Measurements from ENCODE around the gene EDA.
"Not testable (repeated sequence)": the region's sequence is repeated elsewhere in the genome, so short reads cannot be mapped to it uniquely, and the experiment has no call there.

EDA gene

DNA sequence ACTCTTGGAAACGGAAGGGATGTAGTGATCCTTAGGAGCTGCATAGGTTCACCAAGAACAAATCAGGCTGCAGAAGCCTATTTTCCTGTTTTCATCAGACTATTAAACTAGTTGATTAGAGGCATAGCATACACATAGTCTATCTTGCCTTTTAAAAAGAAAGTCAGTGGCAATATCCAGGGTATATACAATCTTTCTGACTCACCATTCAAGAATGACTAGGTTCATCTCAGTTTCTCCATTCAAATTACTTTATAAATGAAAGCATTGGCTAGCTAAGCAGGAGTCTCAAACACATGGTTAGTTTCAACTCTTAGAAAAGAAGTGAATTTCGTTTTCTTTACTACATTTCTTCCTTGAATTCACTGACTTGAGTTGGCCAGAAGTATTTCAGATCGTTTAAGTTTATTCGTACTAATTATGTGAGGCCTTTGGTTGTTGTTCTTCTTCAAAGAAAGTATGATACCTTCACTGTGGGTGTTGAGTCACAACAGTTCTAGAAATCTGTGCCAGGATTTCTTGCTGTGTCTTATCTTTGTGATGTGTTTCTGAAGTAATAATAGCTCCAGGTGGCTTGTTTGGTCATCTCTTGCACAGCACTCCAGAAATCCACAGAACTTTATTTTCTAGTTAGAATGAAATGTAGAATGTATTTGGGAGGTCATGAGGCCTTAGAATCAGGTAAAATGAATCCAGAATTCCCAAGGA is 345.6 kb downstream of the EDA start:
- DNase-seq, result no peak

DNA sequence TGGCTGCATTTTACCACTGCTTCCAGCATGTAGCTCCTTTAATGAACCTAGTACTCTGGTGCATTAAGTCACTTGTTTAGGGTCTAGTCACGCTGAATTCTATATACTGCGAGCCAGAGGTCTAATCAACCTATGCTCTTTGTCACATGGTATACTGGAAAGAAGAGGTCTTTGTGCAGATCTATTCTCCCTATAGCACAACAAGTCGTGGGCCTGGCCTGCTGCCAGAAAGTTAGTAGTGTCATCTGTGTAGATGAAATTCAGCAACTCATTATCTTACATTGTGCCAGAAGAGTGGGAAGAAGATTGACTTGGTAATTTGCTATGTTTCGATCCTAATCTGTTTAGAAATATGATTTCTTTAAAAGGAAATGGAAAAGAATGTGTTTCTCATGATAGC is 353.0 kb downstream of the EDA start:
- no peak for DNase-seq

- DNase-seq, result no peak
Observed at GRCh38 chrX:69969460-69969859, 353.5 kb downstream of the EDA start.

- DNase-seq, result no peak
Observed at GRCh38 chrX:69987691-69988090, 371.8 kb downstream of the EDA start.

GRCh38 chrX:69988955-69989394 is 373.1 kb downstream of the EDA start:
- no peak for DNase-seq

GRCh38 chrX:69991685-69992084 is 375.8 kb downstream of the EDA start:
- DNase-seq, result no peak

DNA sequence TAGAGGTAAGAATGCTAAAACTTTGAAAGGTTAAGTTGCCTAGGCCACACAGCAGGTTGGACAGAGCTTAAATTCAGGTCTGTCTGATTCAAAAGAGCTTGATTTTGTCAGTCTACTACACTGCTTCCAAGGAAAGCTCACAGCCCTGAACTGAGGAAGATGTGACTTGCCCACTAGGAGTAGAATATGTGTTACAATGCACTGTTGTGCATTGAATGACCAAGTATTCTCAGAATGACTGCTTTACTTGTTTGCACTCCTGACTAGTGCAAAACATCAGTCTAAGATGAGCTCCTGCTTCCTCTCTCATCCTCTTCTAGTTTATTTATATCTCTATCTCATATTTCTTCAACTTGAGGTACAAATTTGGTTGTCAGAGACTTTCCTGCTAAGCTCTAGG is 377.6 kb downstream of the EDA start:
- no peak for DNase-seq

DNA sequence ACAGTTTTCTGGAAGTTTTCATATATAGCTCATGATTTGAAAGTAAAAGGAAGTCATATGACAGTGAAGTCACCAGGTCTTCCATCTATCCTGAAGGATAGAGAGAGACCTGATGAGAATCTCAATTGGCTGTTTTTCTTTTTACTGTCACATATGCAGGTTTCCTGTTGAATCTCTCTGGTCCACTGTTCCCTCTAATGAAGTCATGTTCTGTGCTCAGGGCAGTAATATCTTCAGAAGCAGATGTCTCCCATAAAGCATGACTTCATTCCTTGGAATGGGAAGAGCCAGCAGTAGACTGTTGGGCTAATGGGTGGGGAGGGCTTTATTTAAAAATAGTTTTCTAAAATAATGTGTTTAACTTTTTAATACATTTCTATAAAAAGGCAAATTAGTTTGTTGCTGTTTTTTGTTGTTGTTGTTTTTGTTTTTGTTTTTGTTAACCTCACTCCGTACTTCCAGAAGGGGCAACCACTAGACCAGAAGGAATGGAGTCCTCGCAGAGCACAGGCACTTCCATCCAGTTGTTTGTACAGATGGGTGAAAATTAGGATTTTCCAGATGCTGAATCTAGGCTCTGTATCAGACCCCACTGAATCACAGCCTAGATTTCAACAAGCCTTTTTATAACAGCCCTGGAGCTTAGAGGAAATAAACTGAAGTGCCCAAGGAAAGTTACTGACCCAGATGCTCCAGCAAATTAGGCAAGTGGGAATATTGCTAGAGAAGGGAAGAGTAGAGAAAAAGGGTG is 379.6 kb downstream of the EDA start:
- DNase-seq, result no peak

GRCh38 chrX:69996113-69996468 is 380.2 kb downstream of the EDA start:
- DNase-seq, result no peak

- not testable (repeated sequence) for DNase-seq
Observed at GRCh38 chrX:69998299-69998698, 382.4 kb downstream of the EDA start.

GRCh38 chrX:70001269-70001668 is 385.4 kb downstream of the EDA start:
- no peak for DNase-seq

- no peak for DNase-seq
Observed at GRCh38 chrX:70001708-70002341, 385.9 kb downstream of the EDA start.

DNA sequence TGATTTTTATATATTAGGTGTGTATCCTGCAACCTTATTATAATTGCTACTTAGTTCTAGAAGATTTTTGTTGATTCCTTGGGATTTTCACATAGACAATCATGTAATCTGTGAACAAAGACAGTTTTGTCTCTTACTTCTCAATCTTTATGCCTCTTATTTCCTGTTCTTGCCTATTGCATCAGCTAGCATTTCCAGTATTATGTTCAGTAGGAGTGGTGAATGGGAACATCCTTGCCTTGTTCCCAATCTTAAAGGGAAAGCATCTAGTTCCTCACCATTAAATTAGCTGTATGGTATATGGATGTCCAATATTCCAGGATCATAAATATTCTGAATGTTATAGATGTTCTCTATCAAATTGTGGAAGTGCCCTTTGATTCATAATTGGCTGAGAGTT is 392.0 kb downstream of the EDA start:
- DNase-seq, result no peak

- DNase-seq, result no peak
Observed at GRCh38 chrX:70009049-70009448, 393.1 kb downstream of the EDA start.

DNA sequence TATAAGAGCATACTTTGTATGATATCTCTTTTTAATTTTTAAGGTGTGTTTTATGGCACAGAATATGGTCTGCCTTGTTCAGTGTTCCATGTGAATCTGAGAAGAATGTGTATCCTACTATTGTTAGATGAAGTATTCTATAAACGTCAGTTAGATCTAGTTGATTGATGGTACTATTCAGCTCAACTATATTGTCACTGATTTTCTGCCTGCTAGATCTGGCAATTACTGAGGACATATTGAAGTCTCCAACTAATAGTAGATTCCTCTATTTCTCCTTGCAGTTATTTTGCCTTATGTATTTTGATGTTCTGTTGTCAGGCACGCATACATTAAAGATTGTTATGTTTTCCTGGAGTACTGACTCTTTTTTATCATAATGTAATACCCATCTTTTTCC is 394.1 kb downstream of the EDA start:
- DNase-seq, result no peak

DNA sequence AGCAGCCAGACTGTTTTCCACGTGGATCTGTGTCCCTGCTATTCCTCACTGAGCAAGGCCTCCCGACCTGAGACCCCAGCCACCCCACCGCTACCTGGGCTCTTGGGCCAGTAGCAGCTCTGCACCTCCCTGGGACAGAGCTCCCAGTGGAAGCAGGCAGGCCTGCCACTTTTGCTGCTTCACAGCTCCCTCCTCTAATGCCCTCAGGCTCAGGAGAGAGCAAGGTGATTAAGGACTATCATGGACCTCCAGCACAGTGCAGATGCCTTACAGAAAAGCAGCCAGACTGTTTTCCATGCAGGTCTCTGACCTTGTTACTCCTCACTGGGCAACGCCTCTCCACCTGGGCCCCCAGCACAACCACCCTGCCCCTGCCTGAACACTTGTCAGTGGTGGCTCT is 396.8 kb downstream of the EDA start:
- no peak for DNase-seq

DNA sequence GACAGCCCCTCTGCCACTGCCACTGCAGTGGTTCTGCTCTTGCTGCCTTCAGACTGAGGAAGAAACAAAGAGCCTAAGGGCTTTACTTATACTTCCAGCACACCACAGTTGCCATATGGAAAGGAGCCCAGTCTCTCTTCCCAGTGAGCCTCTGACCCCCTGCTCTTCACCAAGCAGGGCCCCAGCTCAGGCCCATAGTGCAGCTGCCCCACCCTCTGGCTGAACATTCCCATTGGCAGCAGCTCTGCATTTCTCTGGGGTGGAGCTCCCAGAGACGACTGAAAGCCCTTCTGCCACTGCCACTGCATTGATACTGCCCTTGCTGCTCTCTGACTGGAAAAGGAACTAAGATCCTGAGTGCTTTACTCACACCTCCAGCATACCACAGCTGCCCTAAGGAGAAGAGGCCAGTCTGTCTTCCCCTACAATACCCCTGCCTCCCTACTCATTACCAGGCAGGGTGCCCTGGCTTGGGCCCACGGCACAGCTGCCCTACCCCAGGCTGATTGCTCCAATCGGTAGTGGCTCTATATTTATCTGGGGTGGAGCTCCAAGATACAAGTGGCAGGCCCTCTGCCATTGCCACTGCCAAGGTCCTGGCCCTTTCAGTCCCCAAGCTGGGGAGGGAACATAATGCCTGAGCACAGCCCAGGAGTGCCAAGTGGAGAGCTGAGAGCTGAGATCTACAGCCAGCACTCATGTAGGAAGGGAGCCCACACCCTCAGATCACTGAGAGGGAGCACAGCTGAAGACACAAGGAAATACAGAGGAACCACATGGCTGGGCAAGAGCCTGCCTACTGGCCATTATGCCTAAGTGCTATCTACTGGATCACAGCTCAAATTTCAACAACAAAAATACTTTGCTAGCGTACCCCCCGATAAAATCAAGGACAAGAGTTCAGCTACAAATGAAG is 397.8 kb downstream of the EDA start:
- DNase-seq, result no peak

- DNase-seq, result no peak
Observed at GRCh38 chrX:70016513-70016912, 400.6 kb downstream of the EDA start.

DNA sequence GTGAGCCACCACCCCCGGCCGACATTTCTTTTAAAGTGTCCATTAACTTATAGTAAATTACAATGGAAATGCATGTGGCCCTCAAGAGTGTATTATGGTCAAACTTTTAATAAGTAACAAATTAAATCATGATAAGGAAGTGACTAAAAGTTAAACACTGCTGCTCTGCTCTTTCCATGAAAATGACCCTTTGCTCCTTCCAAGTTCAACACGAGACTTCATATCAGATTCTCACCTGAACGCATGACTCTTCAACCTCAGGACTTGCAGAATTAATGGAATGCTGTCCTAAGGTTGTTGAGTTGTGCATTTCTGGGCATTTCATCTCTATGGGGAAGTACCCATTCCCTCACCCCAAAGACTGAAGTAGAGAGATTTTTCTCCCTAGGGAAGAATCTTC is 406.7 kb downstream of the EDA start:
- DNase-seq, result no peak

DNA sequence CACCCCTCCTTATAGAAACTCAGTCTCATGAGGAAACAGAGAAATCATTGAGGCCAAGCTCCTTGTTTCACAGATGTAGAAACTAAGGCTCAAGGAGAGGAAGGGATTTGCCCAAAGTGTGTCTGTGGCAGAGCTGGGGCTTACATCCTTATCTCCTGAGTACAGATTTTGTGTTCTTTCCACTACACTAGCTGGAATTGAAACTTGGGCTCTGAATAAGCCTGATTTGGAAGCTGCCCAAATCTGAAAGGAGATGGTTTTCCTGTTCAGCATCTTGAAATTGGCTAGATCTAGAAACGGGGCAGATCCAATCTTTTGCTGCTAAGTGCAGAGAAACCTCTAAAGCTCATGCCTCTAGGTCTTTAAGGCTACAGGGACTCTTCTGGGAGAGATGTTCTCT is 409.6 kb downstream of the EDA start:
- DNase-seq, result no peak

DNA sequence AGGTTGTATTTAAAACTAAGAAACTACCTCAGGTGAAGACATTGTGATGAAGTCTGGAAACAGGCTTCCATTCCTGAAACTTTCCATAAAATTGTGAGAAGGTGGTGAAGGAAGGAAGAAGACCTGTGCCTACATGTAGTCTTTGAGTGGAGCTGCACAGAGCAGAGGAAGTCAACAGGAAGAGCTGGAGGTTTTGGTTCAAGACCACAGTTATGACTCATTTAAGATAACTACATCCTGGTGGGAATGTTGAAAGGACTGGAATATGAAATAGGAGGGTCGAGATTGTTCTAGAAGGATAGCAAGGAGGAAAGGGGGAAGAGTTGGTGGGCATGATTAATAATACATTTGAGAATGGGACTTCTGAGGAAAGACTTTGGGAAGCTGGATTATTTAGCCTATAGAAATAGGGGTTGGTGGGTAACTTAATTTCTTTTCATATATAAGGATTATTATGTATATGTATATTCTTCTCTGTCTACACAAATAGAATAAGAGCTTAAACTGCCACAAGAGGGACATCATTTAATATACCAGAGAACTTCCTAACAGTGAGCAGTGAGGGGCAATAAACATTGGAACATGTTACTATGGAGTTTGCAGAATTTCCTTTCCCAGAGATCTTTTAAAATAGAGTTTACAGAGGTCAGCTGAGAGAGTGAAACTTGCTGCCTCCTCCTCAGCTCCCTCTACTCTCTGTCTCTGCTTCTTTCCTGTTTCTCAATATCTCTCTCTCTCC is 410.4 kb downstream of the EDA start:
- DNase-seq, result no peak

DNA sequence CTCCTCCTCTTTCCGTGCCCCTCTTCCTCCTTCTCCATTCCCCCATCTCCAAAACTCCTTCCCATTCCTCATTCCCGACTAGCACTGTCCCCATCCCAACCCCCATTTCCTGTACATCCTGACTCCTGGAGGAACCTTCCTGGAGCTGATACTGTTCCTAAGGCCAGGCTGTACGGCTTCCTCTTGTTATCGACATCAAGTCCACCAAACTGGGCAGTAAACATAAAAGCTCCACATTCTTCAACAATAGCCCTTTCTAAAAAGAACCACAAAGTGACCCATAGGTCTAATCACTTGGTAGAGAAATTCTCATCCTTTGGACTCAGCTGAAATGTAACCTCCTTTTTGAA is 410.9 kb downstream of the EDA start:
- DNase-seq, result no peak

- no peak for DNase-seq
Observed at GRCh38 chrX:70029863-70030262, 413.9 kb downstream of the EDA start.

All from NCI-H510A treated with DMSO at 0.1 percent for 48 hours (cell line).